CD4-positive, alpha-beta T cell (primary cell): ENCODE data around the gene ZNF23. TPM values are rescaled to one million over a fixed set of nuclear protein-coding genes. Genes with fewer than 3 reads are reported as not detected.

Experiments used
- ATAC-seq: fragments of 200-7000 bp; cut with Tn5 transposase; one replicate; pipeline ENCODE4 v1.10.0; 2022; ENCODE audit warnings: mild to moderate bottlenecking; ENCODE audit not compliant: poor library complexity
- CTCF ChIA-PET: fragments of 350-600 bp; sonication (Branson Sonifier 250); formaldehyde crosslinking; loops from one replicate; lab custom pipeline; 2021; ENCODE audit warnings: antibody characterized with exemption, inconsistent platforms; lab: Charles Lee
- POLR2A ChIA-PET: fragments of 350-600 bp; sonication (Branson Sonifier 250); formaldehyde crosslinking; loops from one replicate; lab custom pipeline; 2021; ENCODE audit warnings: antibody characterized with exemption, inconsistent platforms; lab: Charles Lee
- DNase-seq, 14 experiments: peaks; one replicate each; pipeline ENCODE4 v3.0.0-alpha.2; 2013 to 2020; ENCODE audit warnings: mixed read lengths in 2 of 14
- H3K27ac ChIP-seq, 2 donors: one replicate each; pipeline versions ENCODE4 v1.5.1 to v1.7.0; 2013; ENCODE audit warnings: low read length in 2 of 2, low read depth in 1 of 2, mild to moderate bottlenecking in 1 of 2
- H3K27me3 ChIP-seq, 2 experiments: 1 replicate in 1 of 2; 2 replicates in 1 of 2; pipeline versions ENCODE4 v1.6.1 to v1.7.0; 2013; ENCODE audit warnings: low read length in 2 of 2, control low read depth in 1 of 2, mild to moderate bottlenecking in 1 of 2, moderate library complexity in 1 of 2; ENCODE audit not compliant: insufficient read depth in 2 of 2, control insufficient read depth in 1 of 2
- H3K36me3 ChIP-seq: one replicate; pipeline ENCODE4 v1.6.1; 2013; ENCODE audit warnings: low read length, control low read depth; ENCODE audit not compliant: insufficient read depth
- H3K4me1 ChIP-seq: one replicate; pipeline ENCODE4 v1.6.1; 2013; ENCODE audit warnings: low read length, control low read depth; ENCODE audit not compliant: insufficient read depth
- H3K4me3 ChIP-seq: one replicate; pipeline ENCODE4 v1.5.1; 2013; ENCODE audit warnings: mild to moderate bottlenecking, low read length, moderate library complexity
- H3K9me3 ChIP-seq, 2 experiments: 1 replicate in 1 of 2; 2 replicates in 1 of 2; pipeline versions ENCODE4 v1.6.1 to v1.7.0; 2013; ENCODE audit warnings: low read length in 2 of 2, mild to moderate bottlenecking in 2 of 2, control low read depth in 1 of 2, moderate library complexity in 1 of 2; ENCODE audit not compliant: control insufficient read depth in 1 of 2, insufficient read depth in 1 of 2
- H3K27ac Mint-ChIP-seq: one replicate; pipeline ENCODE4 v1.8.0; 2020; ENCODE audit warnings: mixed read lengths
- H3K27me3 Mint-ChIP-seq: one replicate; pipeline ENCODE4 v1.8.0; 2021; ENCODE audit warnings: mixed read lengths
- H3K36me3 Mint-ChIP-seq: one replicate; pipeline ENCODE4 v1.8.0; 2021; ENCODE audit warnings: low read depth, mixed read lengths
- H3K4me1 Mint-ChIP-seq: one replicate; pipeline ENCODE4 v1.8.0; 2021; ENCODE audit warnings: low read depth, mixed read lengths
- H3K4me3 Mint-ChIP-seq: one replicate; pipeline ENCODE4 v1.8.0; 2020; ENCODE audit warnings: mild to moderate bottlenecking, mixed read lengths
- H3K9me3 Mint-ChIP-seq: one replicate; pipeline ENCODE4 v1.8.0; 2020; ENCODE audit warnings: mixed read lengths
- CTCF ChIP-seq: fragments of 200-600 bp; IDR thresholded peaks from one replicate; pipeline ENCODE4 v1.8.0; 2022; ENCODE audit warnings: antibody characterized with exemption, mild to moderate bottlenecking
- intact Hi-C, 2 experiments: fragments of 100-400 bp; cut with DNase I in 1 of 2; cut with micrococcal nuclease in 1 of 2; formaldehyde crosslinking; loops; one replicate each; pipeline versions ENCODE4 v1.15.1 to v1.9.0; 2023 to 2025; cut with DNase I, micrococcal nuclease
- total RNA-seq, 174 experiments: library from RNA in 2 of 174; stranded (reverse) in 2 of 174; gene quantifications; one replicate each; pipeline ENCODE4 v1.2.3 and lab custom pipeline; 2021 to 2026

ZNF23 gene
- total RNA-seq, 2 experiments from 2014 or later: 7.0 to 8.4 TPM

GRCh38 chr16:71425746-71426068 is 36.3 kb downstream of the ZNF23 start:
- Mint-ChIP-seq H3K36me3 (no peaks in the 10 kb centered on the region), H3K27me3 (peaks cover 63% of the 10 kb centered on the region)

GRCh38 chr16:71424626-71425025 is 37.4 kb downstream of the ZNF23 start:
- Mint-ChIP-seq H3K4me3 (no peak overlapping the region), H3K36me3 (no peaks in the 10 kb centered on the region), H3K27me3 (peaks cover 70% of the 10 kb centered on the region), H3K4me1 (no peaks in the 10 kb centered on the region), H3K9me3 (no peaks in the 10 kb centered on the region), H3K27ac (no peak overlapping the region)
- no peak for DNase-seq
- TF ChIP-seq CTCF: no peak
- ChIA-PET CTCF (no interaction called here), POLR2A (no interaction called here)
- peaks cover 11 to 44% of the 10 kb centered on the region in 2 experiments for H3K27me3 ChIP-seq
- H3K27ac ChIP-seq: no peak overlapping the region
- H3K4me1 ChIP-seq: no peaks in the 10 kb centered on the region
- H3K36me3 ChIP-seq: no peaks in the 10 kb centered on the region
- peaks cover 0 to 8% of the 10 kb centered on the region in 2 experiments for H3K9me3 ChIP-seq
- H3K4me3 ChIP-seq: no peak overlapping the region
- no peak for ATAC-seq
- intact Hi-C loops: no loop called here

More at GRCh38 chr16:71425746-71426068, 36.3 kb downstream of the ZNF23 start:
- no peak for ATAC-seq
- no peak for TF ChIP-seq CTCF
- peaks cover 11 to 42% of the 10 kb centered on the region in 2 experiments for H3K27me3 ChIP-seq
- no peaks in the 10 kb centered on the region for H3K36me3 ChIP-seq
- no peak for DNase-seq
- peak overlapping the region; percentile 45 for H3K4me3 ChIP-seq
- POLR2A ChIA-PET: no interaction called here
- CTCF ChIA-PET: no interaction called here
- intact Hi-C loops: no loop called here
- Mint-ChIP-seq H3K4me3 (no peak overlapping the region), H3K27ac (no peak overlapping the region), H3K4me1 (no peaks in the 10 kb centered on the region), H3K9me3 (no peaks in the 10 kb centered on the region)
- H3K9me3 ChIP-seq: peaks cover 0 to 8% of the 10 kb centered on the region in 2 experiments
- H3K4me1 ChIP-seq: no peaks in the 10 kb centered on the region
- H3K27ac ChIP-seq: no peak overlapping the region

GRCh38 chr16:71423865-71424264 is 38.2 kb downstream of the ZNF23 start:
- Mint-ChIP-seq H3K36me3 (no peaks in the 10 kb centered on the region), H3K9me3 (no peaks in the 10 kb centered on the region), H3K27ac (no peak overlapping the region), H3K4me3 (no peak overlapping the region), H3K4me1 (no peaks in the 10 kb centered on the region), H3K27me3 (peaks cover 63% of the 10 kb centered on the region)
- Histone ChIP-seq H3K4me3 (no peak overlapping the region), H3K4me1 (no peaks in the 10 kb centered on the region), H3K36me3 (no peaks in the 10 kb centered on the region), H3K27ac (no peak overlapping the region), H3K9me3 (peaks cover 0 to 8% of the 10 kb centered on the region in 2 experiments), H3K27me3 (peaks cover 11 to 37% of the 10 kb centered on the region in 2 experiments)
- ChIA-PET POLR2A (no interaction called here), CTCF (no interaction called here)
- no peak for DNase-seq
- no peak for ATAC-seq
- no peak for TF ChIP-seq CTCF
- intact Hi-C loops: no loop called here
